H1 (cell line): ENCODE results near the gene ACCS. TPM values are rescaled to one million over a fixed set of nuclear protein-coding genes. Genes with fewer than 3 reads are reported as not detected.
A peak's percentile ranks its signal among the peaks of the same experiment; 100 is the strongest.

ENCODE experiments used
- CTCF ChIA-PET: fragments of 300-600 bp; sonication (Branson Sonifier 250); formaldehyde crosslinking; loops from one replicate; lab custom pipeline; 2021; ENCODE audit not compliant: partially characterized antibody; lab: Charles Lee
- POLR2A ChIA-PET: fragments of 300-600 bp; sonication (Branson Sonifier 250); formaldehyde crosslinking; loops from one replicate; lab custom pipeline; 2021; ENCODE audit warnings: inconsistent platforms; ENCODE audit not compliant: partially characterized antibody; lab: Charles Lee
- DNase-seq, 2 experiments: peaks; one replicate each; pipeline versions ENCODE4 v3.0.0 to v3.0.0-alpha.2; 2010 to 2022; ENCODE audit warnings: low spot score in 2 of 2, low read depth in 1 of 2, mixed read lengths in 1 of 2
- FAIRE-seq: peaks from 2 replicates; lab custom pipeline; 2011; peaks lifted over from hg19 to GRCh38; lab: Jason Lieb, UNC
- H2AFZ ChIP-seq: 2 replicates; pipeline ENCODE4 v1.8.1; 2012; ENCODE audit warnings: low read length, inconsistent platforms
- H2AK5ac ChIP-seq: 2 replicates; pipeline ENCODE4 v1.6.1; 2013; ENCODE audit warnings: low read depth, low read length
- H2BK120ac ChIP-seq: replicated peaks from 2 replicates; pipeline ENCODE3; 2013; ENCODE audit warnings: low read depth, low read length, inconsistent platforms
- H2BK12ac ChIP-seq: 2 replicates; pipeline ENCODE4 v1.6.1; 2013; ENCODE audit warnings: low read depth, low read length
- H2BK15ac ChIP-seq: 2 replicates; pipeline ENCODE4 v1.6.1; 2013; ENCODE audit warnings: low read length
- H2BK20ac ChIP-seq: 2 replicates; pipeline ENCODE4 v1.6.1; 2013; ENCODE audit warnings: low read length
- H2BK5ac ChIP-seq: 2 replicates; pipeline ENCODE4 v1.6.1; 2013; ENCODE audit warnings: low read depth, low read length
- H3K14ac ChIP-seq: 2 replicates; pipeline ENCODE4 v1.6.1; 2013; ENCODE audit warnings: inconsistent platforms; ENCODE audit not compliant: insufficient read length
- H3K18ac ChIP-seq: 2 replicates; pipeline ENCODE4 v1.6.1; 2013; ENCODE audit warnings: low read length; ENCODE audit errors: extremely low read depth
- H3K23ac ChIP-seq: 2 replicates; pipeline ENCODE4 v1.6.1; 2013; ENCODE audit warnings: inconsistent platforms; ENCODE audit not compliant: insufficient read length
- H3K23me2 ChIP-seq: 2 replicates; pipeline ENCODE4 v1.6.1; 2013; ENCODE audit warnings: low read depth, low read length
- H3K27ac ChIP-seq: 2 replicates; pipeline ENCODE4 v1.6.1; 2011; ENCODE audit warnings: low read depth, low read length, inconsistent platforms
- H3K27me3 ChIP-seq, 4 experiments: replicated peaks in 1 of 4; 1 replicate in 1 of 4; 2 replicates in 3 of 4; pipeline versions ENCODE4 v1.6.1 to v1.8.1; 2011 to 2013; ENCODE audit warnings: low read length in 3 of 4, mild to moderate bottlenecking in 3 of 4, inconsistent platforms in 2 of 4, mixed read lengths in 2 of 4, moderate library complexity in 1 of 4; ENCODE audit not compliant: control insufficient read depth in 3 of 4, insufficient read depth in 3 of 4; ENCODE audit errors: extremely low read depth in 1 of 4
- H3K36me3 ChIP-seq, 4 experiments: 2 replicates each; pipeline versions ENCODE4 v1.6.1 to v1.8.1; 2011 to 2013; ENCODE audit warnings: mild to moderate bottlenecking in 4 of 4, low read length in 3 of 4, moderate library complexity in 2 of 4, control low read depth in 1 of 4, inconsistent platforms in 1 of 4; ENCODE audit not compliant: insufficient read depth in 4 of 4, control insufficient read depth in 2 of 4
- H3K4ac ChIP-seq: replicated peaks from 2 replicates; pipeline ENCODE3; 2013; ENCODE audit warnings: low read length, low read depth, mixed read lengths, inconsistent platforms; ENCODE audit not compliant: insufficient read length
- H3K4me1 ChIP-seq, 4 experiments: replicated peaks in 1 of 4; 1 replicate in 1 of 4; 2 replicates in 3 of 4; pipeline versions ENCODE4 v1.6.1 to v1.8.1; 2011 to 2013; ENCODE audit warnings: low read length in 3 of 4, inconsistent platforms in 2 of 4, mixed read lengths in 1 of 4; ENCODE audit not compliant: insufficient read depth in 4 of 4, control insufficient read depth in 3 of 4
- H3K4me2 ChIP-seq, 2 experiments: 2 replicates each; pipeline versions ENCODE4 v1.6.1 to v1.8.1; 2011 to 2013; ENCODE audit warnings: low read depth in 2 of 2, low read length in 2 of 2, control low read depth in 1 of 2, inconsistent platforms in 1 of 2, mild to moderate bottlenecking in 1 of 2; ENCODE audit not compliant: insufficient read depth in 1 of 2
- H3K4me3 ChIP-seq, 4 experiments: fragments of 200-600, 300-600 bp in 1 of 4; sonication (generic), shearing (Covaris generic), sonication (Bioruptor Twin) in 1 of 4; 2 replicates each; pipeline versions ENCODE4 v1.5.1 to v1.8.1; 2011 to 2016; ENCODE audit warnings: low read length in 4 of 4, low read depth in 3 of 4, control low read depth in 2 of 4, inconsistent platforms in 2 of 4, mild to moderate bottlenecking in 2 of 4, mixed read lengths in 1 of 4, moderate library complexity in 1 of 4; ENCODE audit not compliant: insufficient read depth in 2 of 4; ENCODE audit errors: extremely low read depth in 1 of 4
- H3K56ac ChIP-seq: replicated peaks from 2 replicates; pipeline ENCODE3; 2013; ENCODE audit warnings: low read depth, mild to moderate bottlenecking, mixed read lengths, low read length, inconsistent platforms; ENCODE audit not compliant: insufficient read length
- H3K79me1 ChIP-seq: 2 replicates; pipeline ENCODE4 v1.6.1; 2013; ENCODE audit warnings: low read depth, low read length, control low read depth
- H3K79me2 ChIP-seq, 2 experiments: 2 replicates each; pipeline versions ENCODE4 v1.6.1 to v1.8.1; 2012 to 2013; ENCODE audit warnings: low read length in 2 of 2, mild to moderate bottlenecking in 2 of 2, inconsistent platforms in 1 of 2; ENCODE audit not compliant: insufficient read depth in 2 of 2, control insufficient read depth in 1 of 2
- H3K9ac ChIP-seq, 4 experiments: replicated peaks in 1 of 4; 1 replicate in 1 of 4; 2 replicates in 3 of 4; pipeline versions ENCODE4 v1.6.1 to v1.8.1; 2011 to 2013; ENCODE audit warnings: low read depth in 3 of 4, low read length in 3 of 4, control low read depth in 2 of 4, mild to moderate bottlenecking in 2 of 4, moderate library complexity in 2 of 4, inconsistent platforms in 1 of 4; ENCODE audit errors: extremely low read depth in 1 of 4
- H3K9me3 ChIP-seq, 2 experiments: 2 replicates each; pipeline versions ENCODE4 v1.6.1 to v1.8.1; 2012 to 2013; ENCODE audit warnings: mild to moderate bottlenecking in 2 of 2, moderate library complexity in 2 of 2, control low read depth in 1 of 2, inconsistent platforms in 1 of 2, low read depth in 1 of 2, low read length in 1 of 2, mixed read lengths in 1 of 2; ENCODE audit not compliant: insufficient read depth in 2 of 2
- H4K20me1 ChIP-seq, 2 experiments: replicated peaks in 1 of 2; 2 replicates each; pipeline versions ENCODE3 to v1.8.1; 2011 to 2013; ENCODE audit warnings: inconsistent platforms in 2 of 2, low read length in 2 of 2, mild to moderate bottlenecking in 1 of 2; ENCODE audit not compliant: insufficient read depth in 2 of 2, control insufficient read depth in 1 of 2
- H4K5ac ChIP-seq: 2 replicates; pipeline ENCODE4 v1.6.1; 2013; ENCODE audit warnings: low read length, low read depth, mixed read lengths, inconsistent platforms; ENCODE audit not compliant: insufficient read length
- H4K8ac ChIP-seq: 2 replicates; pipeline ENCODE4 v1.8.0; 2013; ENCODE audit warnings: mild to moderate bottlenecking, moderate library complexity, low read length, inconsistent platforms; ENCODE audit not compliant: insufficient read depth; ENCODE audit errors: extremely low read depth
- H4K91ac ChIP-seq: replicated peaks from 2 replicates; pipeline ENCODE3; 2013; ENCODE audit warnings: low read length, mixed read lengths, inconsistent platforms; ENCODE audit not compliant: insufficient read length
- CTCF ChIP-seq, 3 experiments: IDR thresholded peaks; 1 replicate in 2 of 3; 2 replicates in 1 of 3; pipeline versions ENCODE4 v1.5.1 to v1.6.1; 2011; ENCODE audit warnings: low read length in 3 of 3, mild to moderate bottlenecking in 3 of 3, inconsistent platforms in 2 of 3, low read depth in 1 of 3, moderate library complexity in 1 of 3; ENCODE audit not compliant: insufficient read depth in 1 of 3; ENCODE audit errors: control extremely low read depth in 1 of 3
- RAD21 ChIP-seq, 2 experiments: IDR thresholded peaks in 1 of 2; conservative IDR thresholded peaks in 1 of 2; 2 replicates each; pipeline ENCODE4 v1.6.1; 2011; ENCODE audit warnings: low read depth in 2 of 2, low read length in 2 of 2, improper control_type of control experiment in 1 of 2, inconsistent platforms in 1 of 2, mild to moderate bottlenecking in 1 of 2, moderate library complexity in 1 of 2
- WGBS, 2 experiments: shearing (Covaris generic) in 1 of 2; methylation state at CpG; one replicate each; pipeline versions ENCODE4 v1.1.6 to v1.1.7; 2013 to 2015; ENCODE audit warnings: low lambda C conversion rate in 2 of 2, mixed read lengths in 2 of 2, inconsistent platforms in 1 of 2, low coverage in 1 of 2, missing lambda C conversion rate in 1 of 2; ENCODE audit not compliant: insufficient replicate concordance in 2 of 2, insufficient coverage in 1 of 2, insufficient read length in 1 of 2; ENCODE audit errors: extremely low coverage in 1 of 2, missing lambda C conversion rate in 1 of 2; 5-methylcytosine and 5-hydroxymethylcytosine counted together
- polyA plus RNA-seq, 7 experiments: library from polyadenylated mRNA; depleted of rRNA in 3 of 7; stranded (reverse) in 5 of 7; unstranded in 2 of 7; fragments of >200 nt in 5 of 7; fragments of 200-250 nt in 2 of 7; gene quantifications; 1 replicate in 5 of 7; 2 replicates in 1 of 7; 4 replicates in 1 of 7; pipeline versions ENCODE4 v1.2.1 to v1.2.3, GENCODE V29; 2011 to 2013; ENCODE audit warnings: missing spikeins in 2 of 7, mixed read lengths in 2 of 7
- total RNA-seq: library from RNA; stranded (reverse); fragmentation: NEBNext Ultra II Directional; extraction: Animal tissue kit (Norgen Biotek cat#: 25700); gene quantifications from 2 replicates; pipeline ENCODE4 v1.2.1, GENCODE V29; 2021
- TF ChIP-seq, protein P1 (sequence below): IDR thresholded peaks from 2 replicates; pipeline ENCODE4 v1.6.1; 2012; ENCODE audit warnings: inconsistent platforms

ACCS gene
- total and polyA plus RNA-seq, 2 of the 8 experiments (the other 6 are each of a cell fraction or from before 2014, with no cell fraction given) = 6.0 to 8.0 TPM

DNA sequence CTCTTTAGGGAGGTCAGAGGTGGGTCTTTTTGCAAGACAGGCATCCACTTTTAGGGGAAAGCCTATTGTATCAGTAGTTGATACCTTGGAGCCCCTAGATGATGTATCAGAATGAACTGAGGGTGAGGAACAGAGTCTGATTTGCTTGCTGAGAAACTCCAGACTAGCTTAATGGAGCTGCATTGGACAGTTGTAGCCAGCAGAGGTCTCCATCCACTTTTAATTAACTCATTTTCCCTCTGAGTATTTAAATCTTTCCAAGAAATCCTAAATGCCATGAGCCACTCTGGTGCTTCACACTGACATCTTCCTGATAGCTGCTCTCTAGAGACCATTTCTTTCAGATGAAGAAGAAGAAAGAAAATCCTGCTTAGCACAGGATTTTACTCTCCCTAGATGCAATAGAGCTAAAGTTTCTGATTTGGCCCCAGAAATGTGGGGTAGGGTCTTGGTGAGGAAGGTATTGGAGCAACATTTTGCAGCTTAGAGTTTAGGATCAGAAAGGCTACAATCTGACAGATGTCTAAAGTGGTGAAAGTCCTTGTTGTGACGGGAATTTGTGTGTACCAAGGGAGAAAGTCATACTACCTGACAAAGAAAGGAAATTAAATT, 67.4 kb downstream of the ACCS start:
- H3K23ac ChIP-seq = no peak overlapping the region
- no peak overlapping the region for H3K4me2 ChIP-seq
- TF ChIP-seq CTCF (IDR thresholded peaks at IDR 0.05; ENCODE audit: control extremely low read depth in 1 of 3, insufficient read depth in 1 of 3, low read depth in 1 of 3, low read length in 3 of 3) (peak in 2 of 3 experiments; percentile 57 to 65; a peak in 2 of 4 replicates), RAD21 (IDR thresholded peaks at IDR 0.05 in 1 of 2, conservative IDR thresholded peaks at IDR 0.05 in 1 of 2; ENCODE audit: low read depth in 2 of 2, low read length in 2 of 2) (peak; percentile 75 to 83)
- TF ChIP-seq, protein P1, sequence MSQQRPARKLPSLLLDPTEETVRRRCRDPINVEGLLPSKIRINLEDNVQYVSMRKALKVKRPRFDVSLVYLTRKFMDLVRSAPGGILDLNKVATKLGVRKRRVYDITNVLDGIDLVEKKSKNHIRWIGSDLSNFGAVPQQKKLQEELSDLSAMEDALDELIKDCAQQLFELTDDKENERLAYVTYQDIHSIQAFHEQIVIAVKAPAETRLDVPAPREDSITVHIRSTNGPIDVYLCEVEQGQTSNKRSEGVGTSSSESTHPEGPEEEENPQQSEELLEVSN = no peak
- TF ChIP-seq, all 59 proteins: peak for 2
- H3K4ac ChIP-seq = no peak overlapping the region
- H3K14ac ChIP-seq = no peak overlapping the region
- H3K9ac ChIP-seq = no peak overlapping the region
- no peak overlapping the region for H2AK5ac ChIP-seq
- H2BK12ac ChIP-seq = no peak overlapping the region
- CTCF ChIA-PET = interaction anchor here (0.6 to 4.5 kb wide), 55 partner anchors 9 to 482 kb away, joined by 3 to 29 read pairs (median 5); partner anchors contain the start of genes C11orf96 and EXT2
- DNase-seq = no peak
- no peaks in the 10 kb centered on the region for H3K9me3 ChIP-seq
- no peak overlapping the region for H4K8ac ChIP-seq
- H3K27ac ChIP-seq = no peak overlapping the region
- FAIRE-seq = peak; percentile 92
- H3K36me3 ChIP-seq = peaks cover 0 to 3% (median 2%) of the 10 kb centered on the region in 4 experiments; a peak in 3 of 8 replicates
- H2BK15ac ChIP-seq = no peak overlapping the region
- H3K4me3 ChIP-seq = no peak overlapping the region
- WGBS, 2 experiments = 88% methylated on average over 1 of the region's 1 CpG; no CpG with 5 or more reads in 1 of the 2 experiments
- H4K91ac ChIP-seq = no peak overlapping the region
- H4K20me1 ChIP-seq = no peaks in the 10 kb centered on the region
- no peaks in the 10 kb centered on the region for H3K27me3 ChIP-seq
- H2BK120ac ChIP-seq = no peak overlapping the region
- H3K23me2 ChIP-seq = no peaks in the 10 kb centered on the region; the same call in 1 of the 2 replicates
- no peak overlapping the region for H3K56ac ChIP-seq
- H2BK20ac ChIP-seq = no peak overlapping the region
- no peaks in the 10 kb centered on the region for H3K79me2 ChIP-seq
- no peak overlapping the region for H2BK5ac ChIP-seq
- H3K79me1 ChIP-seq = no peaks in the 10 kb centered on the region
- no peak overlapping the region for H4K5ac ChIP-seq
- POLR2A ChIA-PET = no interaction called here
- no peak overlapping the region for H2AFZ ChIP-seq
- no peaks in the 10 kb centered on the region for H3K4me1 ChIP-seq
- H3K18ac ChIP-seq = no peak overlapping the region
